Myocyte (in vitro differentiated cells): ENCODE data around the gene CHI3L2. TPM values are rescaled to one million over a fixed set of nuclear protein-coding genes. Genes with fewer than 3 reads are reported as not detected.
A peak's percentile ranks its signal among the peaks of the same experiment; 100 is the strongest.

Experiments used
- DNase-seq: peaks from one replicate; pipeline ENCODE4 v3.0.0-alpha.2; 2012; ENCODE audit warnings: low read depth
- total RNA-seq: library from RNA; depleted of rRNA; stranded (reverse); fragments of >200 nt; gene quantifications from 2 replicates; pipeline ENCODE4 v1.2.3, GENCODE V29; 2014

CHI3L2 gene
- total RNA-seq, 1 donor from 2014 or later = 3.2 TPM

GRCh38 chr1:111290104-111290503, 62.6 kb downstream of the CHI3L2 start:
- no peak for DNase-seq

GRCh38 chr1:111290630-111291029, 63.1 kb downstream of the CHI3L2 start, which contains the start of gene CHIA:
Gene CHIA (plus strand): TSS chr1:111290851. CDS start chr1:111310468, 19,617 bp downstream.
- peak; percentile 66 for DNase-seq

Other genes with a start within 250 kb of the CHI3L2 start
- gene DRAM2, start 87.6 kb upstream of the CHI3L2 start, total RNA-seq = 39.2 and 44.7 TPM in 2 replicates
- gene CEPT1, start 87.5 kb upstream of the CHI3L2 start, total RNA-seq = 20.6 and 24.6 TPM in 2 replicates
- gene DENND2D, start 27.1 kb upstream of the CHI3L2 start, total RNA-seq = 0.57 and 1.0 TPM in 2 replicates
- gene CHIA, start 63.1 kb downstream of the CHI3L2 start, total RNA-seq = not detected in 2 replicates
- gene OVGP1, start 200.0 kb downstream of the CHI3L2 start, total RNA-seq = 0.08 and 0.94 TPM in 2 replicates
- gene WDR77, start 221.5 kb downstream of the CHI3L2 start, total RNA-seq = 82.1 and 95.7 TPM in 2 replicates
- 241 and 345 TPM in 2 replicates for gene ATP5PB, start 221.8 kb downstream of the CHI3L2 start, total RNA-seq
- gene C1orf162, start 246.3 kb downstream of the CHI3L2 start, total RNA-seq = 0.36 and 0.45 TPM in 2 replicates